HG03060 (cell line): ENCODE data around the gene ANGEL2.
"Not testable (repeated sequence)": the region's sequence is repeated elsewhere in the genome, so short reads cannot be mapped to it uniquely, and the experiment has no call there.

ENCODE experiments used
- ATAC-seq: cut with Tn5 transposase; IDR thresholded peaks from one replicate; pipeline ENCODE4 v1.9.1; 2021; ENCODE audit warnings: low read depth, moderate number of reproducible peaks; ENCODE audit not compliant: unreplicated experiment

ANGEL2 gene, protein sequence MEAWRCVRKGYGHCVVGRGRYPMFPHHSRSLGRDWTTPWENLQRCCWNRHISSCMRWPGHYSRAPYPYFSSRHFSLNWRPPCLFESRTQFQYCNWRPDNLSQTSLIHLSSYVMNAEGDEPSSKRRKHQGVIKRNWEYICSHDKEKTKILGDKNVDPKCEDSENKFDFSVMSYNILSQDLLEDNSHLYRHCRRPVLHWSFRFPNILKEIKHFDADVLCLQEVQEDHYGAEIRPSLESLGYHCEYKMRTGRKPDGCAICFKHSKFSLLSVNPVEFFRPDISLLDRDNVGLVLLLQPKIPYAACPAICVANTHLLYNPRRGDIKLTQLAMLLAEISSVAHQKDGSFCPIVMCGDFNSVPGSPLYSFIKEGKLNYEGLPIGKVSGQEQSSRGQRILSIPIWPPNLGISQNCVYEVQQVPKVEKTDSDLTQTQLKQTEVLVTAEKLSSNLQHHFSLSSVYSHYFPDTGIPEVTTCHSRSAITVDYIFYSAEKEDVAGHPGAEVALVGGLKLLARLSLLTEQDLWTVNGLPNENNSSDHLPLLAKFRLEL

DNA sequence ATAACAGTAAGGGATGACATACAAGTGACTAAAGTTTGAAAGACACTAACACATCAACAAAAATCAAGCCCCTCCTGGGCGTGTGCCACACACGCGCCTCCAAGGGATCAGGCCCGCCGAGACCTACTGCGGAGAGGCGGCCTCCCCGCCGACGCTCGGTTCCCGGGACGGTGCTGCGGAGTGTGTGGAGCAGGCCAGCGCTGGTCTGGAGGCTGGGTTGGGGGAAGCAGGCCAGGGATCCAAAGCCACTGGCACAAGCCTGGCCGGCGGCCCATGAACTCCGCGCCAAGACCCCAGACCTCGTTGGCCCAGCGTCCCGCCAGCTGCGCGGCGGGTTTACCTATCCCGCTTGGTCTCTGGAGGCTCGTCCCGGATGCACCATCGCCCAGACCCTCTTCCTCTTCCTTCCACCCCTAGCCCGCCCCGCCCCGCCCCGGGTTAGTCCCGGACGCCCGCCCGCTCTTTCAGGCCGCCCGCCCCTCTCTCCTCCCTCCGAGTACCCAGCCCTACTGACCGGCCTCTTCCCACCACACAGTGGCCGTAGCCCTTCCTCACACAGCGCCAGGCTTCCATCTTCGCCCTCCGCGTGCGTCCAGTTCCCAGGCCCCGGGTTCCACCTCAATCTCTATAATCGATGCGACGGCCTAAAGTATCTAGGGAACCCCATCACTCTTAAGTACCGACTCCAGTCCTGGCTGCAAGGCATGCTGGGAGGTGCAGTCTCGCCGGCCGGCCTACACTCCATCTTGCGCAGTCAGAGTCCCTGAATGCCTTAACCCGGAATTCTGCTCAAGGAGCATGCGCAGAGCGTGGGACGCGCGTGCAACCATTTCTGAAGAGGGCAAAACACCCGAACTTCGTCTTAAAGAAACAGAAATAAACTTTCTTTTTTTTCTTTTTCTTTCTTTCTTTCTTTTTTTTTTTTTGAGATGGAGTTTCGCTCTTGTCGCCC is at the start of gene ANGEL2:
TSS of gene ANGEL2 (minus strand) at position 769 of the 952 bp plus-strand sequence. CDS start at position 573, 196 bp downstream.
- peak; percentile 88 for ATAC-seq

DNA sequence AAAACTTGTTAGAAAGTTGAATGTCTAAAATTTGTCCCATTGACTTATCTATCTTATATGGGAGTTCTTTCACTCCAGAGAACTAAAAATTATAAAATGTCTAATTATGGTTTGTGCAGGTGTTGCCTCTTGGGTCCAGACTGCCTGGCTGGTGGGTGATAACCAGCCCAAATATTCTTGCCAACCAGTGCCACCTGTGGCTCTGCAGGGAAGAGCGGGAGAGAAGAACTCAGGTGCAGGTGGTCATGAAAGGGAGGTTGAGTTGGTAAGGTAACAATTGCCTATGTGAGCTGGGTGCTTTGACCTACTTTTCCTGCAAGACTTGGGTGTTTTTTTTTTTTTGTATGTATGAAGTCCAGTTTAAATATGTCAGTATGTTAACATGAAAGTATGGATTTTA is 45.6 kb upstream of the ANGEL2 start:
- ATAC-seq: no peak

DNA sequence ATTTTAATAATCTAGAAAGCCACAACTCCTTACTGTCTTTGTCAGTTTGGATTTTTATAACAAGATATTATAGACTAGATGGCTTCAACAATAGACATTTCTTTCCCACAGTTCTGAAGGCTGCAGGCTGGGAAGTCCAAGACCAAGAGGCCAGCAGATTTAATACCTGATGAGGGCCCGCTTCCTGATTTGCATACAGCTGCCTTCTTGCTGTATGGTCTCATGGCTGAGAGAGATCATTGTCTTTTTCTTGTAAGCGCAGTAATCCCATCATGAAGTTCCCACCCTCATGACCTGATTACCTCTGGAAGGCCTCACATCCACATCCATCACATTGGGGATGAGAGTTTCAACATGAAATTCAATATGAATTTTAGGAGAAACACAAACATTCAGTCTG is 45.2 kb upstream of the ANGEL2 start:
- ATAC-seq: no peak

DNA sequence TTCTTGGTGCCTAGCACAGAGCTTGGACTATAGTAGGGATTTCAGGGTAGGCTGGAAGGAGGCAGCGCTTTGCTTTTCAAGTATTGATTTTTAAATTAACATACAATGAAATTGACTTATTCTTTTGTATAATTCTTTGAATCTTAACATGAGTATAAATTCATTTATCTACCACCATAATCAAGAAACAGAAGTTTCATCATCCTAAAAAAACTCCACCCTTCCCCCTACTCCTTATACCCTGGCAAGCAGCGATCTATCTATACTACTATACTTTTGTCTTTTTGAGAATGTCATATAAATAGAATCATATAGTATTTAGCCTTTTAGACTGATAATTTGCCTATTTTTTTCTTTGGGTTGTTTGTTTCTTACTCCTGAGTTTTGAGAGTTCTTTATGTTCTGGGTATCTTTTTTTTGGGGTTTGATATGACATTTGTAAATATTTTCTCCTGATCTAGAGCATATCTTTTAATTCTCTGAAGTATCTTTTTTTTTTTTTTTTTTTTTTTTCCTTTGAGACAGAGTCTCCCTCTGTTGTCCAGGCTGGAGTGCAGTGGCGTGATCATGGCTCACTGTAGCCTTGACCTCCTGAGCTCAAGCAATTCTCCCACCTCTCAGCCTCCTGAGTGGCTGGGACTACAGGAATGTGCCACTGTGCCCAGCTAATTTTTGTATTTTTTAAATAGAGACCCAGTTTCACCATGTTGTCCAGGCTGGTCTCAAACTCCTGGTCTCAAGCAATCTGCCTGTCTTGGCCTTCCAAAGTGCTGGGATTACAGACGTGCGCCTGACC is 41.8 kb upstream of the ANGEL2 start:
- ATAC-seq: no peak

DNA sequence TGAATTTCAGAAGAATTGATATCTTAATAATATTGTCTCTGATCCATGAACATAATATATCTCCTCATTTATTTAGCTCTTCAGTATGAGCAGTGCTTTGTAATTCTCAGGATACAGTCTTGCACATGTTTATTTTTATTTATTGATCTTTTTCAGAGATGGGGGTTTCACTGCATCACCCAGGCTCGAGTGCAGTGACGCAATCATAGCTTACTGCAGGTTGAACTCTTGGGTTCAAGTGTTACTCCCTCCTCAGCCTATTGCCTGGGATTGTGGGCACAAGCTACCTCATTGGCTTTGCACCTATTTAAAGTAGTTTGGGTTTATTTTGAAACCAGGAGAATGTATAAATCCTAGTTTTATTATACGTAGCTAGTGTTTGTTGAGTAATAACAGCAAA is 40.1 kb upstream of the ANGEL2 start:
- no peak for ATAC-seq

DNA sequence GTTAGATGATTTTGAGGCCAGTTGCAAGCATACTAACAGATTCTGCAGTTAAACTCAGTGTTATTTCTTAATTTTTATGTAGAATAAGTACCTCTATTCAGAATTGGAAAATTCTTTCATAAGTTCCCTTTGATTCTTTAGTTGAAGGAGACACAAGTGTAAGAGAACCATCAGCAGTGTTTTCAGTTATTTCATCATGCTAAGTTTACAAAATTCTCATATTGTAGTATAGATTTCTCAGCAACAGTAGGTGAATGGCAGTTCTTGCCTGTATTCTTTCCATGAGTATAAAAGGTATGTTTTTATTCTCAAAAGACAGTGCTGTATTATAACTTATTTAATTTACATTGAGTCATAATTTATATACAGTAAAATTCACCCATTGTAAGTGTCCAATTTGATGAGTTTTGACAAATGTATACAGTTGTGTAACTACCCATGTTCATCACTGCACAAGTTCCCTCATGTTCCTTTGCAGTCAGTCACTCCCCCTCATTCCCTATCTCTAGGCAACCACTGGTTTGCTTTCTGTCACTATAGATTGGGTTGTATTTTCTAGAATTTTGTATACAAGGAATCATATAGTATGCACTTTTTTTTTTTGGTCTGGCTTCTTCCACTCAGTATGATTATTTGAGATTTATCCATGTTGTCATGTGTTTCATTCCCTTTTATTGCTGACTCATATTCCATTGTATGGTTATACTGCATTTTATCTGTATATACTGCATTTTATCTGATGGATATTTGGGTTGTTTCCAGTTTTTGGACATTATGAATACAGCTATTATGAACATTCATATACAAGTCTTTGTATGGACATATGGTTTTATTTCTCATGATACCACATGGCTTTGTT is 39.3 kb upstream of the ANGEL2 start:
- ATAC-seq: no peak

DNA sequence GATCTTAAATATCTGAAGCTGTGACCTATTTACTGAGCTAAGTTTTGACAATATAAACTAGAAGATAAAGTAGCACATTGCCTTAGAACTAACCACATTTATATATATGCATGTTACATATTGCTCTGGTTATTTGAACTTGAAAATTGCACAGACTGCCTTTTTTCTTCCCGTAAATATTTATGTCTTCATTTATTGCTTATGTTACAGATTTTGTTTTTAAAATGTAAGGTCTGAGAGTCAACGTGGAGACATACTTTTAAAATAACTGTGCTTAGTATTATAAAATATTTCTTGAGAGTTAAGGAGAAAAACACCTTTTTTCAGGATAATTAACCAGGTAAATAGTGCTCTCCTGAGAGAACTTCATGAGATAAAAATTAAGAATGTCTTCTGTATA is 38.5 kb upstream of the ANGEL2 start:
- no peak for ATAC-seq

DNA sequence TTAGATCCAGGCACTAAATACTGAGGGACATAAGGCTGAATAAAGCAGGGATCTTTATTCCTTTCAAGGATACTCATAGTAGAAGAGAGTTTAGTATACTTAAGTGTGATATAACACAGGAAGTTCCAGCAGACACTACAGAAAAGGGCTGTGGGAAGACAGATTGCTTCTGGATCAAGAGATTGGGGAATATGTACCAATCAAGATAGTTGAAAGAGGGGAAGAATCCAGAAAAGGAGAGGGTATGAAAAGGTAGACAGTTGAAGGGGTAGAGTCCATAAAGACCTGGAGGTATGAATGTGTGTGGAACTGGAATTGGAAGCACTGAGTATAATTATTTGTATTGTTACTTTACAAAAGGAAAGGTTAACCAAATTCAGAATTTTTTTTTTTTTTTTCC is 37.8 kb upstream of the ANGEL2 start:
- no peak for ATAC-seq

DNA sequence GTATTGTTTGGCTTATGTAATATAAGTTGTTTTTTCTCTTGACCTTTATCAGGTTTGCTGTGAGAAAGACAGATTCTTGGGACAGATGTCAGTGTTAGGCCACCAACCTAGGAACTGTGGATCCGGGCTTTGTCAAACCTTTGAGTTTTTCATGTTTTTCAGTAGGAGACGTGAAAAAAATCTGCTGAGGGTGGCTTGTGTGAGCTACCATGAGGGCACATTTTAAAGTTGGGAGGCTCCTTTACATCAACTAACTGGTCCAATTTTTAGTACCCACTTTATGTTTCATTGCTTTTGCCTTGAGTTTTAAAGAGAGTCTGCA is 36.2 kb upstream of the ANGEL2 start:
- no peak for ATAC-seq

DNA sequence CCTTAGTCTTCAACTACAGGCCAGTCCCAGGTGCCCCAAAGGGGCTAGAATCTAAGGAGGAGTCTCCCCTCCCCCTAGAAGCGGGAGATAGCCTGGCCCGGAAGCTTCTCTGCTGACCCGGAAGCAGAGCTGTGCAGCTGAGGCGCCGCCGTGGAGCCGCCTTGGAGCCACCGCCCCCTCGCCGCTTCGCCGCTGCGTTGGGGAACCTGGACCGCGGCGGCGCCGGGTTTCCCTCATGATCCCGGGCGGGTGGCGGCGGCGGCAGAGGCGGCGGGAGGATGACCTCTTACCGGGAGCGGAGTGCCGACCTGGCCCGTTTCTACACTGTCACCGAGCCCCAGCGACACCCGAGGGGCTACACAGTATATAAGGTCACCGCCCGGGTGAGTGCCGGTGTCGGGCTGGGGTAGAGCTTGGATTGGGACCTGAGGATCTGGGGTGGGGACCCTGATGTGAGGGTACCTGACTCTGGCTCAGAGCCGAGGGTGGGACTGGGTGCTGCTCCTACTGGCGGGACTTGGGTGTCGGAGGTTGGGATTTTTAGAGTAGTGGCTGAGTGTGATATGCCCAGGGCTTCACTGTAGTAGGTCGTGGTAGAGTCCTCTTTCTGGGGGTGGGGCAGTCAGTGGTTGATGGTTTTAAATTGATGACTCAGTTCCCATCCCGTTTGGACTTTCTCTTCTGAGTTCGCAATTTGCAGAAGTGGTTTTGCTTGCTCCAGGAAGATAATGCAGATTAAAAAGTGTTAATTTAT is 35.6 kb upstream of the ANGEL2 start, which contains the start of gene RPS6KC1:
TSS of gene RPS6KC1 (plus strand) at position 115 of the 754 bp plus-strand sequence. CDS start at position 279, 164 bp downstream.
- peak; percentile 89 for ATAC-seq

DNA sequence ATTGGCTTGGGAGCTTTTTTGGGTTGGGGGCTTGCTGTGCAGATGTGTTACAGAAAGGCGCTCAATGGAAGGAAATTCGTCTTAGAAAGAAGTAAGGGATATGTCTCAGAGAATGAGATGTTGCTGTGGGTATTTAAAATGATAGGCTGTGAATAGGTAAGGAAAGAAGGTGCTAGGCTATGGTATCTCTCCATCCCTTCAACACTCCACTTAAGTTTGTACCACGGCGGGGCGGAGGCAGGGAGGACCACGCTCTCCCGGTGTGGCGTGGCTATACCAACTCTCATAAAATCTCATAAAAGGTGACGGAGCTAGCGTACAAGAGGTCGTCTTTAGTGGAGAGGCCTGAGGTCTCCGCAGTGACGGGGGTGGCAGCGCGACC is 35.1 kb upstream of the ANGEL2 start:
- ATAC-seq: no peak

DNA sequence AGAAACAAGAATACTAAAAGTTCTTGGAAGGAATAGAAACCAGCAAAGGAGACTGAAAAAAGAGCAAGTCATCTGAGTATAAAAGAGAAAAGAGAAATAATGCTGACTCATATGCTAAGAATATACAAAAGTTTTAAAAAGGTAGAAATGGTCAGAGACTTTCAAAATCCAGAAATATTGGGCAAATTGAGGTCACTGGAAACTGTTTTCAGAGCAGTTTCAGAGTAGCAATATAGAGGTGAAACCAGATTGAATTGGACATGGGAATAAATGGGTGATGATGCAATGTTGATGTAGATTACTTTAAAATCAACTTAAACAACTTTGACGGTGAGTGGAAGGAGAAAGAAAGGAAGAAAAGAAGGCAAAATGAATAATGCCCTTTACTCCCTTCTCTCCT is 33.6 kb upstream of the ANGEL2 start:
- no peak for ATAC-seq

DNA sequence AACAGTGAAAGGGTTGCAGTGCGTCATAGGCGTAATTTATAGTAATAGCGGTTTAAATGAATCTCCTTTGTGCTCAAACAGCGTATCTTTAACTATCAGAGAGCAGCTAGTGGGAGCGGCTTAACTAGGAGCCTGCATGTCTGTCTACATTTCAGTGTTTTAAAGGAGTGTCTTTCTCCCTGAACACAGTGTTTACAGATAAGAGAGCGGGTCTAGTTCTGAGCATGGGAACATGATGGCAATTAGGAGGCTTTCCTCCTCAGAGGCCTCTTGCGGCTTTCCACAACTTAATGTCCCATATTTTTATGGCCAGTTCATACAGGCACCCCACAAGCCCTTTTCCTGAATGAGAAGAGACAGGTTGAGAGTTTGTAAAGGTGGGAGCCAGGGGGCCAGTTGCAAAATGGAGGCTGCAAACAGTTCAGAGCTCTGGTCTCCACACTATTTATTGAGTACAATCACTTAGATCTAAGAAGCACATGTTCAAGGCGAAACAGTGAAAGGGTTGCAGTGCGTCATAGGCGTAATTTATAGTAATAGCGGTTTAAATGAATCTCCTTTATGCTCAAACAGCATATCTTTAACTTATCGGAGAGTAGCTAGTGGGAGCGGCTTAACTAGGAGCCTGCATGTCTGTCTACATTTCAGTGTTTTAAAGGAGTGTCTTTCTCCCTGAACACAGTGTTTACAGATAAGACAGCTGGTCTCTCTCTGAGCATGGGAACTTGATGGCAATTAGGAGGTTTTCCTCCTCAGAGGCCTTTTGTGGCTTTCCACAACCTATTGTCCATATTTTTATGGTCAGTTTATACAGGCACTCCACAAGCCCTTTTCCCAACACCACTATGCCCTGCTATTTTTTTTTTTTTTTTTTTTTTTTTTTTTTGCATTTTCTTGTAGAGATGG is 29.9 kb upstream of the ANGEL2 start:
- ATAC-seq: not testable (repeated sequence)

DNA sequence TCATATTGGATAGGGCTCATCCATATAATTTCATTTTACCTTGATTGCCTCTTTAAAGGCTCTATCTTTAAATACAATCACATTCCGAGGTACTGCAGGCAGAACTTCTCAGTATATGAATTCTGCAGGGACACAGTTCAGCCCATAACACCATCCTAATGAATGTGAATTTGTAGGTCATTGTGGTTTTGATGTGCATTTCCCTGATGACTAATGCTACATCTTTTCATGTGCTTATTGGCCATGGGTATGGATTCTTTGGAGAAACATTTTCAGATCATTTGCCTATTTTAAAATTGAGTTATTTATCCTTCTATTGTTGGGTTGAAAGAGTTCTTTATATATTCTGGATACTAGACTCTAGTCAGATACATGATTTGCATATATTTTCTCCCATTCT is 25.8 kb upstream of the ANGEL2 start:
- no peak for ATAC-seq

DNA sequence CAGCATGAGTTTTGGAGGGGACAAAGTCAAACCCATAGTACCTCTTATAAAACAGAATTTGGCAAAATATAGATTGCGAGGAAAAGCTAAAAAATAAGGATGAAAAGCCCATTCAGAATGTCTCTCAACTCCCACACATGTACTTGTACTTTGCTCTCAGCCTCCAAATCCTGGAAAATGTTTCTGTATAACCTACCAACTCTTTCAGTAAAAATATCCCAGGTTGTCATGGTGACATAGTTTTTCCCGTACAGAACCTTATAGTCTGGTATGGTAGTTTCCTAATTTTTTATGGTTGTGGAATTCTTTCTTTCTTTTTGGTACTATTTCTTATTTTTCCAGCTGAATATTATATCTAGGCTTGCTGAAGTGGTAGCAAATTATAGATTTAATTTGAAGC is 19.9 kb upstream of the ANGEL2 start:
- ATAC-seq: no peak

DNA sequence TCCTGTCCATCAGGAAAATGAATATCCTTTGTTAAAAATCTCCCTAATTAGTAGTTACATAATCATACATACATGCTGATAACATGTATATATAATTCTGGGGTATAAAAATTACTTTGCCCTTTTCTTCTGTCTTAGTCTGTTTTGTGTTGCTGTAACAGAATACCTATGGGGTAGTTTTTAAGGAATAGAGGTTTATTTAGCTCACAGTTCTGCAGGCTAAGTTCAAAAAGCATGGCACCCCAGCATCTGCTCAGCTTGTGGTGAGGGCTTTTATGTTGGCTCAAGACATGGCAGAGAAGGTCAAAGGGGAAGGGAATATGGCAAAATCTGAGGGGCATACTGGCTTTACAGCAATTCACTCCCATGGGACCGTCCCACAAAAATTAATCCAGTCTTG is 19.0 kb upstream of the ANGEL2 start:
- no peak for ATAC-seq

DNA sequence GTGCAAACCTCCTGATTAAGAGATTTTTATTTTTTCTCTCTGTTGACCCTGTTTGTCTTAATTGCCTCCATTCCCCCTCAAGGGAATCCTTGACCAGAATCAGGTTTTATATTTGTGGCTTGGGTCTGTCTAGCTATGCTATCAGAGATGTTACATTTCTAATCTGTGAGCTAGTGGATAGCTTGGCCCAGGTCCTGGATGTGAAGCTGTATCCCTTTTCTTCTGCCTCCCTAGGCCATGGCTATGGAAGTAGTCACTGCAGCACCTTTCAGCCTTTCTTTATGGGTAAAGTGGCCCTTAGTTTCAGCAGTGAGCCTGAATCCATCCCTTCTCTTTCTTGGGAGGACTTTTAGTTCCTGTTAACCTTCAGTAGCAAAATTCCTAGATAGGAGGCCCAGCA is 17.0 kb upstream of the ANGEL2 start:
- ATAC-seq: no peak

DNA sequence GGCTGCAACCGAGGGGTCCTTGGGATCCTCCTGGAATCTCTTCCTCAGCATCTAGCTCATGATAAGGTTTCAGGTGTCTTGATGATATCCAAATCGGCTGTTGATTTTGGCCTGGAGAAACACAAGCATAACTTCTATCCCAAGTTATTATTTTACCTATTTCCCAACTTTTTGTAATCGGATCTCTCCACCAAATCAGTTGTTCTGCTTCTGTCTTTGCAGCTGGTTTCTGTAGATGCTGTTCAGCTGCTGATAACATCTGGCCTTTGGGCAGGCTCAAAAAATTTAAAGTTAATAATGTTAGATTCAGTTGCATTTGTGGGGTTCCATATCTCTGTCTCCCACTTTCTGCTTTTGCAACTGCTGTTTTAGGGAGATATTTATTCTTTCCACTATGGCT is 11.4 kb upstream of the ANGEL2 start:
- not testable (repeated sequence) for ATAC-seq
